ENCODE measurements around the gene IQGAP2.

Gene IQGAP2

GRCh38 chr5:76610196-76610595 is 207.1 kb downstream of the IQGAP2 start:
- Histone ChIP-seq H3K9ac (ENCODE audit: low read length) (no peak overlapping the region), H3K27ac (ENCODE audit: low read depth, low read length) (no peak overlapping the region), H3K18ac (ENCODE audit: low read length) (no peak overlapping the region), H4K91ac (ENCODE audit: low read depth, low read length) (no peak overlapping the region), H2BK12ac (ENCODE audit: low read length) (no peak overlapping the region), H3K4ac (ENCODE audit: low read depth, low read length) (no peak overlapping the region), H3K14ac (ENCODE audit: low read length) (no peak overlapping the region), H3K9me3 (ENCODE audit: insufficient read depth, low read depth, low read length) (no peaks in the 10 kb centered on the region), H3K79me1 (ENCODE audit: low read length) (no peaks in the 10 kb centered on the region), H3K4me1 (ENCODE audit: control insufficient read depth in 1 of 2, insufficient read depth in 2 of 2, low read length in 2 of 2) (no peaks in the 10 kb centered on the region), H3K4me2 (ENCODE audit: low read length) (no peak overlapping the region), H2BK5ac (ENCODE audit: low read depth, low read length, poor library complexity) (no peak overlapping the region), H2BK120ac (ENCODE audit: insufficient read depth, low read length, poor library complexity) (no peak overlapping the region), H3K4me3 (ENCODE audit: low read depth, low read length) (no peak overlapping the region), H3K36me3 (ENCODE audit: control insufficient read depth in 1 of 2, insufficient read depth in 2 of 2, low read length in 2 of 2) (no peaks in the 10 kb centered on the region), H2AK5ac (ENCODE audit: low read length) (no peak overlapping the region), H3K27me3 (ENCODE audit: insufficient read depth, low read length) (no peaks in the 10 kb centered on the region), H3K23ac (ENCODE audit: low read length) (no peak overlapping the region), H2AFZ (ENCODE audit: insufficient read depth, low read length, poor library complexity) (no peak overlapping the region), H4K8ac (ENCODE audit: low read depth, low read length) (no peak overlapping the region), H3K79me2 (ENCODE audit: control insufficient read depth, insufficient read depth, low read length, poor library complexity) (no peaks in the 10 kb centered on the region), H4K12ac (ENCODE audit: low read depth, low read length) (no peak overlapping the region)
- DNase-seq: no peak
- WGBS (ENCODE audit: extremely low coverage, insufficient coverage, insufficient read length): no CpG with 5 or more reads among the region's 1 CpG

GRCh38 chr5:76612942-76613341 is 209.9 kb downstream of the IQGAP2 start:
- DNase-seq: peak in 1 of 2 donors; percentile 67
- Histone ChIP-seq H3K23ac (ENCODE audit: low read length) (no peak overlapping the region), H3K27me3 (ENCODE audit: insufficient read depth, low read length) (no peaks in the 10 kb centered on the region), H4K91ac (ENCODE audit: low read depth, low read length) (no peak overlapping the region), H2BK5ac (ENCODE audit: low read depth, low read length, poor library complexity) (no peak overlapping the region), H3K4ac (ENCODE audit: low read depth, low read length) (no peak overlapping the region), H3K4me1 (ENCODE audit: control insufficient read depth in 1 of 2, insufficient read depth in 2 of 2, low read length in 2 of 2) (no peaks in the 10 kb centered on the region), H2BK120ac (ENCODE audit: insufficient read depth, low read length, poor library complexity) (no peak overlapping the region), H3K14ac (ENCODE audit: low read length) (no peak overlapping the region), H2AFZ (ENCODE audit: insufficient read depth, low read length, poor library complexity) (no peak overlapping the region), H2BK12ac (ENCODE audit: low read length) (no peak overlapping the region), H3K4me2 (ENCODE audit: low read length) (no peak overlapping the region), H4K12ac (ENCODE audit: low read depth, low read length) (no peak overlapping the region), H3K27ac (ENCODE audit: low read depth, low read length) (no peak overlapping the region), H4K8ac (ENCODE audit: low read depth, low read length) (no peak overlapping the region), H3K36me3 (ENCODE audit: control insufficient read depth in 1 of 2, insufficient read depth in 2 of 2, low read length in 2 of 2) (no peaks in the 10 kb centered on the region), H3K18ac (ENCODE audit: low read length) (no peak overlapping the region), H3K9me3 (ENCODE audit: insufficient read depth, low read depth, low read length) (no peaks in the 10 kb centered on the region), H3K79me2 (ENCODE audit: control insufficient read depth, insufficient read depth, low read length, poor library complexity) (no peaks in the 10 kb centered on the region), H3K9ac (ENCODE audit: low read length) (no peak overlapping the region), H2AK5ac (ENCODE audit: low read length) (no peak overlapping the region), H3K79me1 (ENCODE audit: low read length) (no peaks in the 10 kb centered on the region), H3K4me3 (ENCODE audit: low read depth, low read length) (no peak overlapping the region)
- WGBS (ENCODE audit: extremely low coverage, insufficient coverage, insufficient read length): no CpG with 5 or more reads among the region's 5 CpGs

- H2BK5ac ChIP-seq (ENCODE audit: low read depth, low read length, poor library complexity): no peak overlapping the region
Measured at GRCh38 chr5:76615759-76616158, 212.7 kb downstream of the IQGAP2 start.

GRCh38 chr5:76616206-76616605 is 213.1 kb downstream of the IQGAP2 start:
- Histone ChIP-seq H2BK120ac (ENCODE audit: insufficient read depth, low read length, poor library complexity) (no peak overlapping the region), H3K27ac (ENCODE audit: low read depth, low read length) (no peak overlapping the region), H3K4me1 (ENCODE audit: control insufficient read depth in 1 of 2, insufficient read depth in 2 of 2, low read length in 2 of 2) (no peaks in the 10 kb centered on the region), H3K23ac (ENCODE audit: low read length) (no peak overlapping the region), H2BK5ac (ENCODE audit: low read depth, low read length, poor library complexity) (no peak overlapping the region), H3K14ac (ENCODE audit: low read length) (no peak overlapping the region), H2AK5ac (ENCODE audit: low read length) (no peak overlapping the region), H3K4me2 (ENCODE audit: low read length) (no peak overlapping the region), H3K9me3 (ENCODE audit: insufficient read depth, low read depth, low read length) (no peaks in the 10 kb centered on the region), H4K12ac (ENCODE audit: low read depth, low read length) (no peak overlapping the region), H3K36me3 (ENCODE audit: control insufficient read depth in 1 of 2, insufficient read depth in 2 of 2, low read length in 2 of 2) (no peaks in the 10 kb centered on the region), H3K4me3 (ENCODE audit: low read depth, low read length) (no peak overlapping the region), H3K18ac (ENCODE audit: low read length) (no peak overlapping the region), H2AFZ (ENCODE audit: insufficient read depth, low read length, poor library complexity) (no peak overlapping the region), H3K9ac (ENCODE audit: low read length) (no peak overlapping the region), H3K27me3 (ENCODE audit: insufficient read depth, low read length) (no peaks in the 10 kb centered on the region), H4K8ac (ENCODE audit: low read depth, low read length) (no peak overlapping the region), H3K79me2 (ENCODE audit: control insufficient read depth, insufficient read depth, low read length, poor library complexity) (no peaks in the 10 kb centered on the region), H2BK12ac (ENCODE audit: low read length) (no peak overlapping the region), H3K4ac (ENCODE audit: low read depth, low read length) (no peak overlapping the region), H3K79me1 (ENCODE audit: low read length) (no peaks in the 10 kb centered on the region), H4K91ac (ENCODE audit: low read depth, low read length) (no peak overlapping the region)
- no peak for DNase-seq
- no CpG with 5 or more reads among the region's 2 CpGs for WGBS (ENCODE audit: extremely low coverage, insufficient coverage, insufficient read length)

More at GRCh38 chr5:76615759-76616158, 212.7 kb downstream of the IQGAP2 start:
- H4K8ac ChIP-seq (ENCODE audit: low read depth, low read length): no peak overlapping the region
- no peak overlapping the region for H2AK5ac ChIP-seq (ENCODE audit: low read length)
- no peak overlapping the region for H4K91ac ChIP-seq (ENCODE audit: low read depth, low read length)
- WGBS (ENCODE audit: extremely low coverage, insufficient coverage, insufficient read length): no CpG with 5 or more reads among the region's 2 CpGs
- no peak overlapping the region for H3K4me2 ChIP-seq (ENCODE audit: low read length)
- no peak for DNase-seq
- no peak overlapping the region for H3K23ac ChIP-seq (ENCODE audit: low read length)
- no peak overlapping the region for H3K27ac ChIP-seq (ENCODE audit: low read depth, low read length)
- H2BK120ac ChIP-seq (ENCODE audit: insufficient read depth, low read length, poor library complexity): no peak overlapping the region
- no peaks in the 10 kb centered on the region for H3K79me2 ChIP-seq (ENCODE audit: control insufficient read depth, insufficient read depth, low read length, poor library complexity)
- no peaks in the 10 kb centered on the region for H3K27me3 ChIP-seq (ENCODE audit: insufficient read depth, low read length)
- H3K18ac ChIP-seq (ENCODE audit: low read length): no peak overlapping the region
- H3K14ac ChIP-seq (ENCODE audit: low read length): no peak overlapping the region
- no peaks in the 10 kb centered on the region for H3K79me1 ChIP-seq (ENCODE audit: low read length)
- no peak overlapping the region for H3K4me3 ChIP-seq (ENCODE audit: low read depth, low read length)
- H3K4me1 ChIP-seq (ENCODE audit: control insufficient read depth in 1 of 2, insufficient read depth in 2 of 2, low read length in 2 of 2): no peaks in the 10 kb centered on the region
- no peak overlapping the region for H2BK12ac ChIP-seq (ENCODE audit: low read length)
- H3K4ac ChIP-seq (ENCODE audit: low read depth, low read length): no peak overlapping the region
- H3K9me3 ChIP-seq (ENCODE audit: insufficient read depth, low read depth, low read length): no peaks in the 10 kb centered on the region
- H2AFZ ChIP-seq (ENCODE audit: insufficient read depth, low read length, poor library complexity): no peak overlapping the region
- no peak overlapping the region for H4K12ac ChIP-seq (ENCODE audit: low read depth, low read length)
- no peak overlapping the region for H3K9ac ChIP-seq (ENCODE audit: low read length)
- H3K36me3 ChIP-seq (ENCODE audit: control insufficient read depth in 1 of 2, insufficient read depth in 2 of 2, low read length in 2 of 2): no peaks in the 10 kb centered on the region

All from trophoblast cell (in vitro differentiated cells and primary cell).